ENCODE data around the gene TIMM17A.
"Not testable (repeated sequence)": the region's sequence is repeated elsewhere in the genome, so short reads cannot be mapped to it uniquely, and the experiment has no call there.

TIMM17A gene

GRCh38 chr1:202014060-202014459 lies 58.8 kb downstream of the TIMM17A start:
- no peak for FAIRE-seq

GRCh38 chr1:202014915-202015661 lies 59.8 kb downstream of the TIMM17A start:
- DNase-seq (ENCODE audit: insufficient read length, low spot score), result no peak
- FAIRE-seq, result no peak

More at GRCh38 chr1:202014060-202014459, 58.8 kb downstream of the TIMM17A start:
- no peak for DNase-seq (ENCODE audit: insufficient read length, low spot score)

- DNase-seq (ENCODE audit: insufficient read length, low spot score) (no peak), FAIRE-seq (no peak)
These were observed 60.3 kb downstream of the TIMM17A start for GRCh38 chr1:202015662-202015937.

- no peak for FAIRE-seq
- DNase-seq (ENCODE audit: insufficient read length, low spot score), result no peak
These were observed 60.9 kb downstream of the TIMM17A start for GRCh38 chr1:202016022-202016810.

GRCh38 chr1:202016811-202017748 lies 61.8 kb downstream of the TIMM17A start:
- no peak for DNase-seq (ENCODE audit: insufficient read length, low spot score)
- no peak for FAIRE-seq

GRCh38 chr1:202017749-202018467 lies 62.6 kb downstream of the TIMM17A start:
- DNase-seq (ENCODE audit: insufficient read length, low spot score) (no peak), FAIRE-seq (no peak)

- no peak for FAIRE-seq
These were observed 63.3 kb downstream of the TIMM17A start for GRCh38 chr1:202018468-202019234.

GRCh38 chr1:202019235-202019558 lies 63.9 kb downstream of the TIMM17A start:
- not testable (repeated sequence) for DNase-seq (ENCODE audit: insufficient read length, low spot score); FAIRE-seq

More at GRCh38 chr1:202018468-202019234, 63.3 kb downstream of the TIMM17A start:
- no peak for DNase-seq (ENCODE audit: insufficient read length, low spot score)
